IPS-NIHi7 (cell line): ENCODE measurements around the gene LPIN1.
"Not testable (repeated sequence)": the region's sequence is repeated elsewhere in the genome, so short reads cannot be mapped to it uniquely, and the experiment has no call there.

Source experiments
- DNase-seq: peaks from one replicate; pipeline ENCODE4 v3.0.0; 2012; ENCODE audit warnings: mixed read lengths; ENCODE audit errors: extremely low spot score

The LPIN1 gene

GRCh38 chr2:11810237-11810977 lies 64.0 kb downstream of the LPIN1 start:
- DNase-seq, result no peak

DNA sequence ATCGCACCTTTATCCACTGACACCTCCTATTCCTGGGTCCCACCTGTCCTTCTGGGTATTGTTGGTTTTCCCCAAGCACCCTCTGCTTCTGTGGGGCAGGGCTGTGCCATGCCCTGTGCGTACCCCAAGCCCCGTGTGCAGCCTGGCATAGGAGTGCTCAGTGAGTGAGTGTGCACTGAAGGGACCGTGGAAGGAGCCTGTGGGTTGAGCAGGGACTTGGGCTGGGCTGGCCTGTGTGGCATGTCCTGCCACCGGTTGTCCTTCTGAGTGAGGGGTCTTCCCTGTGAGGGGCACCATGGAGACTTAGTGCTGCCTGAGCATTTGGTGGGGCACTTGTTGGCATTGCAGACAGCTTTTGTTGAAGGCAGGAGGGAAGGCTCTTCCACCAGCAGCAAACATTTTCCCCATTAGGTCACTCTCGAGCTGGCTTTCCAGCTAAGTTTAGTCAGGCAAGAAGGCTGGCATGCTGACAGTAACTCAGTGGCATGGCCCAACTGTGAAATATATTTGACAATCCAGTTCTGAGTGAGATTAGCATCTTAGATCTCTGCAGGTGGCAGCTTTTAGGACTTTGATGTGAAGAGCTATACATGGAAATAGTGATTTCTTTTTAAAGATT lies 64.7 kb downstream of the LPIN1 start:
- no peak for DNase-seq

- DNase-seq, result no peak
Measured at GRCh38 chr2:11812466-11813248, 66.2 kb downstream of the LPIN1 start.

DNA sequence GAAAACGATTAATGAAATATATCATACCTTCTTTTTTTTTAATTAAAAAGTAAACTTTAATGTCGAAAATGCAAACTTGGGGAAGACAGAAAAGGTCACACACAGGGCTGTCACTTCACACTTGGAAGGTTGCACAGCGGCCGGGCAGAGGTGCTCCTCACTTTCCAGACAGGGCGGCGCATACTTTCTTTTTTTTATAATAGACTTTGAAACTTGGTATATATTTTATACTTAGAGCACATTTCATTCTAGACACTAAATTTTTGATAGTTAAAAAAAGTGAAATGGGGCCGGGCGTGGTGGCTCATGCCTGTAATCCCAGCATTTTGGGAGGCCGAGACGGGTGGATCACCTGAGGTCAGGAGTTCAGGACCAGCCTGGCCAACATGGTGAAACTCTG lies 66.9 kb downstream of the LPIN1 start:
- DNase-seq, result not testable (repeated sequence)

DNA sequence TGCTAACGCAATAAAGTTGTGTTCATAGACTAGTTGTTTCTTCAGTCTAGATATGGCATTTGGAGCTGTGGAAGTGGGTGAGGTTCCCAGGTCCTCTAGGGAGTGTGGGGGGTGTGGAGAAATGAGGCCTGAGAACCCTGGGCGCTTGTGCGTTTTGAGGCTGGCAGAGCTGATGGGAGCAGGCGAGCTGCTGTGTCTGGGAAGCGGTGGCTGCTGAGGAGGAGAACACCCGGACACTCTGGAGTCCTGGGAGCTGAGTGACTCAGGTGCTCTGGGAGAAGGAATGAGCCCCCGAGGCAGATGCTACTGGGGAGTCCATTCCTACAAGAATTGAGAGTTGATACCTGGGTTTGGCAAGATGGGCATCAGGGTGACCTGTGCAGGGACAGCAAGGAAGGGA lies 67.5 kb downstream of the LPIN1 start:
- no peak for DNase-seq

- DNase-seq, result no peak
Measured at GRCh38 chr2:11814979-11815510, 68.6 kb downstream of the LPIN1 start.

- DNase-seq, result not testable (repeated sequence)
Measured at GRCh38 chr2:11816935-11817334, 70.5 kb downstream of the LPIN1 start.

GRCh38 chr2:11819235-11819729 lies 72.8 kb downstream of the LPIN1 start:
- DNase-seq, result no peak

DNA sequence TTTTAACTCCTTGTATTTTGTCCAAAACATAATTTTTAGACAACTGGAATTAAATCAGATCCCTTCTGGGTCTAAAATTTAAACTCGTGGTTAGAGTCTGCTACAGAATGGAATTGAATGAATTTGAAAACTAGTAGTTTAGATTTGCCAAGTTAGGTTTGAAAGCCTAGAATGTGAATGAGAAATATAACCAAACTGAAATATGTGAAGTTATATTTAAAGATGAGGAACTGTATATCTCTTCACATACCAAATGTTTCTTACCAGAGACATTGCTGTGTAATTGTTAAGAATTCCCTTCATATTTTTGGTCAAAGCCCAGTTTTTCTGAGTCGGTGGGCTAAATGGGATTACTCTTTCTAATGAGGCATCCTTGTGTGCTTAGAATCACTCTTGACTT lies 74.2 kb downstream of the LPIN1 start:
- no peak for DNase-seq

DNA sequence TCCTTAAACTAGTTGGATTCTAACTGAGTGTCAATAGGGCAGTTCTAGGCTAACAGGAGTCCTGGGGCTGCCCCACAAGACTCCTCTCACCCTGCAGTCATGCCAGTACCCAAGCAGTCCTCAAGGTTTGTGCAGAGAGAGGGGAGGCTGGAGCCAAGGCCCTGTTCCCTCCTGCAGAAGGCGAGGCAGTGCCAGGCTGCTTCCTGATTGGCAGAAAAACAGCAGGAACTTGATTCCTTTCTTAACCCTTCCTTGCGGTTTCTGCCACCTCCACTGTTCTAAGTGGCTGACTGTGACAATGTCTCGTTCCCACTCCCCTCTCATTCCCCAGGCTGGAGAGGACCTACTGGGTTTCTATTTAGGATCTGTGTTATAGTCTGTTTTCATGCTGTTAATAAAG lies 75.3 kb downstream of the LPIN1 start:
- no peak for DNase-seq

GRCh38 chr2:11822359-11822745 lies 75.9 kb downstream of the LPIN1 start:
- DNase-seq, result not testable (repeated sequence)

- DNase-seq, result no peak
Measured at GRCh38 chr2:11822746-11823451, 76.5 kb downstream of the LPIN1 start.

DNA sequence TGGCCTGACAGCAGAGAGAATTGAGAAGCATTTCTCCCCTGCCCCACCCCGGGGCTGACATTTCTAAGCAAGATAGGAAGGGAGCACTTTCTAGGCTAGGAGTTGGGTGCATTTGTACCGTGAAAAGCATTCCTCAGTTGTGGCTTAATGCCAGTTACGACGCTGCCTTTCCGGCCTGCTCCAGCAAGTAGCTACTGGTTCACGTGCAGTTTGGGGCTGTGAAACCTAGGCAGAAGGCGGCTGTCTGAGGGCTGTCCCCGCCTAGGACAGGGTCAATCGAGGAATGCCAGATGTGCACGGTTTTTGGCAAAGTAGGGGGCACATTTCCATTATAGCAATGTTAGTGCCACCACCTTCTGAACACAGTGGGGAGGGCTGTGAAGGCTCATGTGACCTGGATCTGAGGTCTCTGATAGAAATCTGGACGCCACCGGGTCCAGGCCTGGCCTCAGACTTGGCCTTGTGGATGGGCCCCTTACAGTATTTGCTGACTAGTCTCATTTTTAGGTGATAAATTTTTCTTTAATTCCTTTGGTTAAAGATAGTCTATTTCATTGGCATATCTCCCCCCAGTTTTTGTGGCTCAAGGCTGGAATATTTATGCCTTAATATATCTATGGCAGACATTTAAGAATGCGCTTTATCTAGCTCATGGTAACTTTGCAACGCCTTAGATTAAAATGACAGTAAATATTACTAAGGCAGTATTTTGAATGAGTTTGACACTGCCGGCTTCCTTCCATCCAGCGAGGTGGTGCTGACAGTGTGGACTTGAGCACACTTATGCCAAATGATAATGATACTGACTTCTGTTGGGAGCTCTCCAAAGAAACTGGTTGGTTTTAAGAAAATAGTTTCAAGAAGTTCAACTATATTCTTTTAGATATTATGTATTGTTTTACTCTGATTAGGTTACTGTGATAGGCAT lies 78.7 kb downstream of the LPIN1 start:
- DNase-seq, result no peak

- no peak for DNase-seq
Measured at GRCh38 chr2:11827547-11827946, 81.1 kb downstream of the LPIN1 start.

GRCh38 chr2:11828933-11829323 lies 82.5 kb downstream of the LPIN1 start:
- no peak for DNase-seq

DNA sequence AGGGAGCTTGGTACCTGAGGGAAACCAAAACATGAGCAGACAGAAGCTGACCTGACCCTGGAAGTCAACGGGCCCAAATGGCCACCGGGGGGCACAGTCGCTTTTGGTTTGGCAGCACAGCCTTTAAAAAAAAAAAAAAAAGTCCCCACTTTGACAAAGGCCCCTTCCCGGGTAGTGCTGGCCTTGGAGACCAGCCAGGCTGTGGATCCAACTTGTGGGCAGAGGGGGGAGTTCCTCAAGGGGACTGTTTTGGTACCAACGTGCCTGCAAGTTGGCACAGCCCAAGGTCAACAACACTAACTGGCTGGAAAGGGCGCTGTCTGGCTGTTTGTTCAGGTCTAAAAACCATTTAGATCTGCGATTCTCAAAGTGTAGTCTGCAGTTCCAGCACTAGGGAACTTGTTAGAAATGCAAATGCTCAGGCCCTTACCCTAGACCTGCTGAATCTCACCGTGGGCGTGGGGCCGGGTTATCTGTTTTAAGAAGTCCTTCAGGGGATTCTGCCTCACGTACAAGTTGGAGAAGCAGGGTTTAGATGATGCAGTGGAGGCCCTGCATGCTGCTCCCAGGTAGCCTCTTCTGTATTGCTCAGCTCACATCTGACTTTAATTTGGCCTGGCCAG lies 83.0 kb downstream of the LPIN1 start:
- peak; percentile 88 for DNase-seq

DNA sequence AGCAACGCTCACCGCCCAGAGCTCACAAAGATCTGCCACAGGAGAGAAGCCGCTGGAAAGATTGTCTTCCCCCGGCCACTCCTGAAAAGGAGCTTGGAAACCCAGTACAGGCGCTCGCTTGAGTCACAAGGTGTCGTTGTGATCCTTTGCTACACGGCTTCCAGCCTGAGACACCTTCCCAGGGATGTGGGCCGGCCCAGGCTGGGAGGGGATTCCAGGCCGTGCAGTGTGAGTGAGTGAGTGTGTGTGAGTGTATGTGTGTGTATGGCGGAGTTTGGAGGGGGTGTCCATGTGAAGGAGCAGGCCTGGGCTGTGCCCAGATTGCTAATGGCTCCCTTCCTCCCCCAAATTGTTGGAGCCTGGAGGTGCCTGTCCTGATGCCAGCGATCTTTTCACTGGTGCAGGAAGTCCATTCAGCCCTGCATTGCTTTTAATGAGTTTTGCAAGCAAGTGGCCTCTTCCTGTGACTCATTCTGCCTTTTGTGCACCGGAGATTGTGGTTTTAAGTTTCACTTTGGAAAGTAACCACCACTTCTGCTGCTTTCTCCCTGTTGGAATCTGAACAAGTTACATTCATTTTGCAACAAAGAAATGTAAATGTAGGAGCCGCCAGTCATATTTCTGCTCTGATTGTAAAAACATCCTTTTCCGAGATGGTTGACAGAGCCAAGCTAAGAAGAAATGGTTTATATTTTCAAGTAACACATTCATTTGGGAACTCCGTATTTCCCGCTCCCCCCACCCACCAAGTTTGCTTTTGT lies 83.7 kb downstream of the LPIN1 start:
- DNase-seq, result peak; percentile 87

DNA sequence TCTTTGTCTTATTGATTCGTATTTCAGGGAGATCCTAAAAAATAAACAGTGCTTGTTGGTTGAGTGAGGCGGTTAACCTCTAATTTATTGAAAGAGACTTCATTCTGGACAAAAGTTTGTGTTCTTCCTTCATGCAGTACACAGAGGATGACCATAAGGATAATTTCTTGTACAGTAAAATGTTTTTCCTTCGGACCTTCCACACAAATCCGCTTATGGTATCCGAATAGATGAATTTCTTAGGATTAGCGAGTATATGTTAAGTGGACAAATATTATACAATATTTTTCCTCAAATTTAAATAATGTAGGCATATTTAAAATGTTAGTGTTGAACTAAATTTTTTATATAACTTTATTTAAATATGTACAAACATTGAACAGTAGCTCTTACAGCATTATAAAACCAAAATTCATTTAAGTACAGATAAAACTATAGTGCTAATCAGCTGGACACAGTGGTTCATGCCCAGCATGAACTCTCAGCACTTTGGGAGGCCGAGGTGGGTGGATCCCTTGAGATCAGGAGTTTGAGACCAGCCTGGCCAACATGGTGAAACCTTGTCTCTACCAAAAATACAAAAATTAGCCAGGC lies 84.4 kb downstream of the LPIN1 start:
- DNase-seq, result no peak

GRCh38 chr2:11831415-11831814 lies 85.0 kb downstream of the LPIN1 start:
- DNase-seq, result no peak
